Kidney (tissue), 14 donors: ENCODE results near the gene ARL5C. TPM values are rescaled to one million over a fixed set of nuclear protein-coding genes. Genes with fewer than 3 reads are reported as not detected.
"Not testable (repeated sequence)": the region's sequence is repeated elsewhere in the genome, so short reads cannot be mapped to it uniquely, and the experiment has no call there.

Source experiments
- DNase-seq, 5 donors: peaks; one replicate each; pipeline ENCODE4 v3.0.0-alpha.2; 2013 to 2020
- FAIRE-seq: peaks from 2 replicates; lab custom pipeline; 2012; peaks lifted over from hg19 to GRCh38; lab: Jason Lieb, UNC
- H3K27ac ChIP-seq, 2 donors: one replicate each; pipeline ENCODE4 v1.7.0; 2013; ENCODE audit warnings: low read depth in 2 of 2, low read length in 2 of 2, inconsistent platforms in 1 of 2
- H3K27me3 ChIP-seq: one replicate; pipeline ENCODE4 v1.7.1; 2013; ENCODE audit warnings: low read length, inconsistent platforms; ENCODE audit not compliant: control insufficient read depth, insufficient read depth
- H3K36me3 ChIP-seq, 3 donors: one replicate each; pipeline versions ENCODE4 v1.7.0 to v1.7.1; 2013; ENCODE audit warnings: low read length in 3 of 3, control low read depth in 1 of 3, inconsistent platforms in 1 of 3; ENCODE audit not compliant: insufficient read depth in 3 of 3, control insufficient read depth in 2 of 3
- H3K4me1 ChIP-seq, 3 donors: one replicate each; pipeline versions ENCODE4 v1.7.0 to v1.7.1; 2013; ENCODE audit warnings: low read length in 3 of 3, inconsistent platforms in 1 of 3, low read depth in 1 of 3; ENCODE audit not compliant: control insufficient read depth in 2 of 3, insufficient read depth in 2 of 3
- H3K4me3 ChIP-seq, 3 donors: one replicate each; pipeline versions ENCODE4 v1.7.0 to v1.8.1; 2013; ENCODE audit warnings: low read length in 3 of 3, control low read depth in 1 of 3, inconsistent platforms in 1 of 3
- H3K9ac ChIP-seq, 3 donors: one replicate each; pipeline versions ENCODE4 v1.7.0 to v1.7.1; 2013; ENCODE audit warnings: low read length in 3 of 3, control low read depth in 1 of 3, inconsistent platforms in 1 of 3
- H3K9me3 ChIP-seq, 3 donors: one replicate each; pipeline versions ENCODE4 v1.7.0 to v1.7.1; 2013; ENCODE audit warnings: low read length in 3 of 3, control low read depth in 1 of 3, inconsistent platforms in 1 of 3; ENCODE audit not compliant: control insufficient read depth in 2 of 3, insufficient read depth in 1 of 3
- CTCF ChIP-seq: IDR thresholded peaks from 3 replicates; pipeline ENCODE4 v1.5.1; 2012; ENCODE audit warnings: mild to moderate bottlenecking, moderate library complexity, borderline replicate concordance; ENCODE audit not compliant: insufficient read depth; ENCODE audit errors: extremely low read depth
- intact Hi-C: fragments of 100-400 bp; cut with DNase I; formaldehyde crosslinking; loops from one replicate; pipeline ENCODE4 v1.11.1; 2022
- polyA plus RNA-seq: library from polyadenylated mRNA; stranded (reverse); fragments of 350-450 nt; fragmentation: Illumina TruSeq; extraction: RNeasy Lipid Tissue Mini Kit (QIAGEN cat#74804); gene quantifications from one replicate; pipeline ENCODE4 v1.2.3, GENCODE V29; 2014; ENCODE audit warnings: low read depth, low replicate concordance; ENCODE audit not compliant: insufficient read depth
- total RNA-seq: library from RNA; stranded (reverse); fragmentation: NEBNext Ultra II Directional; extraction: Animal tissue kit (Norgen Biotek cat#: 25700); gene quantifications from one replicate; pipeline ENCODE4 v1.2.1, GENCODE V29; 2021
- donor health status: control.
- donor health status: control.
- donor health status: control.
- donor health status: control.
- donor health status: control.
- donor health status: DM: yes; HTN: yes; CAD: no.
- donor health status: Normal renal cell carcinoma (clear cell type).

ARL5C gene
- total and polyA plus RNA-seq, 2 donors from 2014 or later: not detected

GRCh38 chr17:39122991-39123390 is 43.0 kb downstream of the ARL5C start:
- no peak for FAIRE-seq

GRCh38 chr17:39121919-39122318 is 44.0 kb downstream of the ARL5C start:
- DNase-seq, H3K4me1 ChIP-seq, H3K27ac ChIP-seq, H3K4me3 ChIP-seq, H3K9ac ChIP-seq, intact Hi-C loops, H3K27me3 ChIP-seq, H3K9me3 ChIP-seq, FAIRE-seq, H3K36me3 ChIP-seq: not testable (repeated sequence)

More at GRCh38 chr17:39122991-39123390, 43.0 kb downstream of the ARL5C start:
- H3K9me3 ChIP-seq: no peaks in the 10 kb centered on the region
- intact Hi-C loops: no loop called here
- H3K9ac ChIP-seq: no peak overlapping the region
- no peaks in the 10 kb centered on the region for H3K36me3 ChIP-seq
- H3K4me3 ChIP-seq: no peak overlapping the region
- H3K27me3 ChIP-seq: no peaks in the 10 kb centered on the region
- no peaks in the 10 kb centered on the region for H3K4me1 ChIP-seq
- H3K27ac ChIP-seq: no peak overlapping the region
- no peak for TF ChIP-seq CTCF
- DNase-seq: no peak

GRCh38 chr17:39118674-39119419 is 47.1 kb downstream of the ARL5C start:
- Histone ChIP-seq H3K4me3 (no peak overlapping the region), H3K36me3 (no peaks in the 10 kb centered on the region), H3K9ac (no peak overlapping the region), H3K4me1 (no peaks in the 10 kb centered on the region), H3K27me3 (no peaks in the 10 kb centered on the region), H3K27ac (no peak overlapping the region), H3K9me3 (no peaks in the 10 kb centered on the region)
- intact Hi-C loops: no loop called here
- no peak for TF ChIP-seq CTCF
- FAIRE-seq (no peak), DNase-seq (no peak)

- intact Hi-C loops: no loop called here
- Histone ChIP-seq H3K4me1 (no peaks in the 10 kb centered on the region), H3K27me3 (no peaks in the 10 kb centered on the region), H3K9ac (no peak overlapping the region), H3K9me3 (no peaks in the 10 kb centered on the region), H3K4me3 (no peak overlapping the region), H3K27ac (no peak overlapping the region), H3K36me3 (no peaks in the 10 kb centered on the region)
- DNase-seq: no peak
- no peak for TF ChIP-seq CTCF
- no peak for FAIRE-seq
These were observed 49.7 kb downstream of the ARL5C start for GRCh38 chr17:39116224-39116623.
